NB4 (cell line): ENCODE results near the gene MC2R.

ENCODE experiments used
- DNase-seq: peaks from one replicate; pipeline ENCODE4 v3.0.0; 2010; ENCODE audit warnings: low read depth
- H3K4me3 ChIP-seq: one replicate; pipeline ENCODE4 v1.5.1; 2011; ENCODE audit warnings: mild to moderate bottlenecking, low read depth, low read length, moderate library complexity
- CTCF ChIP-seq: IDR thresholded peaks from one replicate; pipeline ENCODE4 v1.5.1; 2012; ENCODE audit warnings: low read depth, low read length
- MAX ChIP-seq: IDR thresholded peaks from 2 replicates; pipeline ENCODE4 v1.6.1; 2011; ENCODE audit warnings: low read depth, low read length
- MYC ChIP-seq: IDR thresholded peaks from 2 replicates; pipeline ENCODE4 v1.6.1; 2011; ENCODE audit warnings: low read depth, low read length
- POLR2A ChIP-seq: IDR thresholded peaks from 2 replicates; pipeline ENCODE4 v1.6.1; 2011; ENCODE audit warnings: mild to moderate bottlenecking; ENCODE audit not compliant: insufficient read length; ENCODE audit errors: extremely low read depth

Gene MC2R

GRCh38 chr18:13915391-13915790, at the start of gene MC2R:
Gene MC2R, minus strand, starts transcription at chr18:13915536. Its CDS starts 30,018 bp downstream, at chr18:13885518.
- H3K4me3 ChIP-seq: no peak within 1 kb of the TSS
- DNase-seq: no peak
- TF ChIP-seq CTCF (no peak), MAX (no peak), POLR2A (no peak), MYC (no peak)

GRCh38 chr18:13945811-13946210, 30.5 kb upstream of the MC2R start:
- DNase-seq: no peak
- H3K4me3 ChIP-seq: no peak overlapping the region
- no peak for TF ChIP-seq MAX
- no peak for TF ChIP-seq MYC
- TF ChIP-seq CTCF: no peak
- no peak for TF ChIP-seq POLR2A

- no peak for TF ChIP-seq MYC
- TF ChIP-seq CTCF: no peak
- no peak for TF ChIP-seq POLR2A
- TF ChIP-seq MAX: no peak
- DNase-seq: no peak
- H3K4me3 ChIP-seq: no peak overlapping the region
These were observed 28.0 kb upstream of the MC2R start for GRCh38 chr18:13943338-13943737.

- H3K4me3 ChIP-seq: no peak overlapping the region
- TF ChIP-seq POLR2A (no peak), CTCF (no peak), MAX (no peak), MYC (no peak)
- DNase-seq: no peak
These were observed 25.0 kb upstream of the MC2R start for GRCh38 chr18:13940326-13940725.

- no peak overlapping the region for H3K4me3 ChIP-seq
- no peak for TF ChIP-seq POLR2A
- TF ChIP-seq MAX: no peak
- no peak for DNase-seq
These were observed 19.3 kb upstream of the MC2R start for GRCh38 chr18:13934676-13935075.

- no peak for DNase-seq
- no peak overlapping the region for H3K4me3 ChIP-seq
- TF ChIP-seq POLR2A: no peak
These were observed 18.7 kb upstream of the MC2R start for GRCh38 chr18:13934058-13934457.

GRCh38 chr18:13932285-13933025, 17.1 kb upstream of the MC2R start:
- DNase-seq: no peak
- no peak overlapping the region for H3K4me3 ChIP-seq
- no peak for TF ChIP-seq MAX
- no peak for TF ChIP-seq POLR2A
- no peak for TF ChIP-seq CTCF
- no peak for TF ChIP-seq MYC
